Measurements from ENCODE around the gene PML. TPM values are rescaled to one million over a fixed set of nuclear protein-coding genes. Genes with fewer than 3 reads are reported as not detected.
"Not testable (repeated sequence)": the region's sequence is repeated elsewhere in the genome, so short reads cannot be mapped to it uniquely, and the experiment has no call there.

PML gene
- total and polyA plus RNA-seq, 4 donors = 8.2 to 15.2 (median 10.8) TPM

- WGBS = no CpG with 5 or more reads among the region's 9 CpGs
- DNase-seq (ENCODE audit: low spot score); H3K27me3 ChIP-seq (ENCODE audit: control insufficient read depth in 4 of 4, insufficient read depth in 4 of 4, low read length in 3 of 4); H3K9ac ChIP-seq (ENCODE audit: low read depth in 1 of 2, low read length in 2 of 2); H3K36me3 ChIP-seq (ENCODE audit: control insufficient read depth in 4 of 4, insufficient read depth in 3 of 4, low read depth in 1 of 4, low read length in 3 of 4); H3K27ac ChIP-seq (ENCODE audit: low read depth in 1 of 2, low read length in 2 of 2); H3K9me3 ChIP-seq (ENCODE audit: control insufficient read depth in 4 of 4, low read length in 3 of 4); H3K4me1 ChIP-seq (ENCODE audit: control insufficient read depth in 4 of 4, insufficient read depth in 4 of 4, low read length in 3 of 4); H3K4me3 ChIP-seq (ENCODE audit: low read depth in 1 of 3, low read length in 3 of 3): not testable (repeated sequence)
These were observed 77.6 kb downstream of the PML start for GRCh38 chr15:74072132-74072531.

DNA sequence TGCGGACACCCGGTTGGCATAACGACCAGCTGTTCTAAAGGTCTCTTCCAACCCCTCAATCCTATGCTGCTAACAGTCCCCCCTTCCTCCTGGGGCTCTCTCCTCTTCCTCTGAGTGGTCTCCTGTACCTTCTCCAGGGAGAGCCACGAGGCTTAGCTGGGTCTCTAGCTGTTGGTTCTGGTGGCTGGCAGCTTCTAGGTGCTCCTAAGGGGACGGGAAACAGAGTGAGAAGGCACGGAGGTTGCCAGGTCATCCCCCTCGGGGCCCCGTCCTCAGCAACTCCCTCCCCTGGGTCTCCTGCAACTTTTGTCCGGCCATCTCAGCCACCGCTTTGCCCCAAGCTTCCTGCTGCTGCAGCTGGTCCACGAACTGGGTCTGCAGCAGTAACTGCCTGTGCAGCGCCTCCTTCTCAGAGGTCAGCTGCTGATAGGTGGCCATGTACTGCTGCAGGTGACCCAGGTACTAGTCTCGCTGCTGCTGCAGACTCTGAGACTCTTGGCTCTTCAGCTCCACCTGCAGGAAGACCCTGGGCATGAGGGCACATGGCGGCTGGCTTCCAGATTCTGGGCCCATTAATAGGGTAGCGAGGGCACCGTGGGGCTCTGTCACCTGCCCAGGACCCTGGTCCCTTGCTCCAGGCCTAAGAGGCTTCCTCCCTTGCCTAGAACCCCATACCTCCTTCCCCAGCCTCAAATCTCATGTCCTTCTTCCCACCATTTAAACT, 78.3 kb downstream of the PML start:
- TF ChIP-seq CTCF (IDR thresholded peaks at IDR 0.05; ENCODE audit: low read depth, low read length, missing input control) = peak; percentile 12
- H3K27me3 ChIP-seq (ENCODE audit: control insufficient read depth in 4 of 4, insufficient read depth in 4 of 4, low read length in 3 of 4); H3K9me3 ChIP-seq (ENCODE audit: control insufficient read depth in 4 of 4, low read length in 3 of 4); H3K4me1 ChIP-seq (ENCODE audit: control insufficient read depth in 4 of 4, insufficient read depth in 4 of 4, low read length in 3 of 4); H3K9ac ChIP-seq (ENCODE audit: low read depth in 1 of 2, low read length in 2 of 2); H3K4me3 ChIP-seq (ENCODE audit: low read depth in 1 of 3, low read length in 3 of 3); H3K36me3 ChIP-seq (ENCODE audit: control insufficient read depth in 4 of 4, insufficient read depth in 3 of 4, low read depth in 1 of 4, low read length in 3 of 4); DNase-seq (ENCODE audit: low spot score); H3K27ac ChIP-seq (ENCODE audit: low read depth in 1 of 2, low read length in 2 of 2): not testable (repeated sequence)
- WGBS = 57% methylated on average over 9 of the region's 16 CpGs

- WGBS = 84% methylated on average over 9 of the region's 9 CpGs
- H3K27me3 ChIP-seq (ENCODE audit: control insufficient read depth in 4 of 4, insufficient read depth in 4 of 4, low read length in 3 of 4); H3K4me3 ChIP-seq (ENCODE audit: low read depth in 1 of 3, low read length in 3 of 3); H3K36me3 ChIP-seq (ENCODE audit: control insufficient read depth in 4 of 4, insufficient read depth in 3 of 4, low read depth in 1 of 4, low read length in 3 of 4); H3K4me1 ChIP-seq (ENCODE audit: control insufficient read depth in 4 of 4, insufficient read depth in 4 of 4, low read length in 3 of 4); H3K9ac ChIP-seq (ENCODE audit: low read depth in 1 of 2, low read length in 2 of 2); H3K9me3 ChIP-seq (ENCODE audit: control insufficient read depth in 4 of 4, low read length in 3 of 4); DNase-seq (ENCODE audit: low spot score); H3K27ac ChIP-seq (ENCODE audit: low read depth in 1 of 2, low read length in 2 of 2): not testable (repeated sequence)
These were observed 81.3 kb downstream of the PML start for GRCh38 chr15:74075781-74076180.

GRCh38 chr15:74082450-74082849, 87.9 kb downstream of the PML start, which contains the start of gene GOLGA6A:
GOLGA6A (minus strand) TSS chr15:74082550; CDS start chr15:74082509, 41 bp downstream.
- not testable (repeated sequence) for H3K9me3 ChIP-seq (ENCODE audit: control insufficient read depth in 4 of 4, low read length in 3 of 4); H3K9ac ChIP-seq (ENCODE audit: low read depth in 1 of 2, low read length in 2 of 2); H3K4me1 ChIP-seq (ENCODE audit: control insufficient read depth in 4 of 4, insufficient read depth in 4 of 4, low read length in 3 of 4); H3K36me3 ChIP-seq (ENCODE audit: control insufficient read depth in 4 of 4, insufficient read depth in 3 of 4, low read depth in 1 of 4, low read length in 3 of 4); H3K27me3 ChIP-seq (ENCODE audit: control insufficient read depth in 4 of 4, insufficient read depth in 4 of 4, low read length in 3 of 4); H3K27ac ChIP-seq (ENCODE audit: low read depth in 1 of 2, low read length in 2 of 2); H3K4me3 ChIP-seq (ENCODE audit: low read depth in 1 of 3, low read length in 3 of 3); DNase-seq (ENCODE audit: low spot score)
- no CpG with 5 or more reads among the region's 7 CpGs for WGBS

GRCh38 chr15:74094567-74094966, 100.1 kb downstream of the PML start:
- H3K9ac ChIP-seq (ENCODE audit: low read depth in 1 of 2, low read length in 2 of 2); H3K9me3 ChIP-seq (ENCODE audit: control insufficient read depth in 4 of 4, low read length in 3 of 4); H3K27ac ChIP-seq (ENCODE audit: low read depth in 1 of 2, low read length in 2 of 2); DNase-seq (ENCODE audit: low spot score); H3K36me3 ChIP-seq (ENCODE audit: control insufficient read depth in 4 of 4, insufficient read depth in 3 of 4, low read depth in 1 of 4, low read length in 3 of 4); H3K4me3 ChIP-seq (ENCODE audit: low read depth in 1 of 3, low read length in 3 of 3); H3K27me3 ChIP-seq (ENCODE audit: control insufficient read depth in 4 of 4, insufficient read depth in 4 of 4, low read length in 3 of 4); H3K4me1 ChIP-seq (ENCODE audit: control insufficient read depth in 4 of 4, insufficient read depth in 4 of 4, low read length in 3 of 4): not testable (repeated sequence)
- no CpG with 5 or more reads among the region's 2 CpGs for WGBS

- not testable (repeated sequence) for H3K4me3 ChIP-seq (ENCODE audit: low read depth in 1 of 3, low read length in 3 of 3)
These were observed 101.1 kb downstream of the PML start for GRCh38 chr15:74095610-74096009.

GRCh38 chr15:74096753-74097474, 102.4 kb downstream of the PML start:
- H3K9ac ChIP-seq (ENCODE audit: low read depth in 1 of 2, low read length in 2 of 2); H3K36me3 ChIP-seq (ENCODE audit: control insufficient read depth in 4 of 4, insufficient read depth in 3 of 4, low read depth in 1 of 4, low read length in 3 of 4); H3K27ac ChIP-seq (ENCODE audit: low read depth in 1 of 2, low read length in 2 of 2); H3K27me3 ChIP-seq (ENCODE audit: control insufficient read depth in 4 of 4, insufficient read depth in 4 of 4, low read length in 3 of 4); H3K4me3 ChIP-seq (ENCODE audit: low read depth in 1 of 3, low read length in 3 of 3); DNase-seq (ENCODE audit: low spot score); H3K9me3 ChIP-seq (ENCODE audit: control insufficient read depth in 4 of 4, low read length in 3 of 4); H3K4me1 ChIP-seq (ENCODE audit: control insufficient read depth in 4 of 4, insufficient read depth in 4 of 4, low read length in 3 of 4): not testable (repeated sequence)
- no CpG with 5 or more reads among the region's 27 CpGs for WGBS

More at GRCh38 chr15:74095610-74096009, 101.1 kb downstream of the PML start:
- DNase-seq (ENCODE audit: low spot score); H3K27ac ChIP-seq (ENCODE audit: low read depth in 1 of 2, low read length in 2 of 2); H3K36me3 ChIP-seq (ENCODE audit: control insufficient read depth in 4 of 4, insufficient read depth in 3 of 4, low read depth in 1 of 4, low read length in 3 of 4); H3K4me1 ChIP-seq (ENCODE audit: control insufficient read depth in 4 of 4, insufficient read depth in 4 of 4, low read length in 3 of 4); H3K27me3 ChIP-seq (ENCODE audit: control insufficient read depth in 4 of 4, insufficient read depth in 4 of 4, low read length in 3 of 4); H3K9me3 ChIP-seq (ENCODE audit: control insufficient read depth in 4 of 4, low read length in 3 of 4); H3K9ac ChIP-seq (ENCODE audit: low read depth in 1 of 2, low read length in 2 of 2): not testable (repeated sequence)
- WGBS = 95% methylated on average over 8 of the region's 10 CpGs

All from liver (tissue), 9 donors.